ENCODE data around the gene PRMT7.

Gene PRMT7

GRCh38 chr16:68297908-68298307, 12.9 kb upstream of the PRMT7 start:
- H3K9me3 ChIP-seq (ENCODE audit: insufficient read depth, low read depth, low read length): peaks cover 1% of the 10 kb centered on the region
- no peak overlapping the region for H3K18ac ChIP-seq (ENCODE audit: low read length)
- H2BK5ac ChIP-seq (ENCODE audit: low read depth, low read length, poor library complexity): no peak overlapping the region
- no peak overlapping the region for H2AFZ ChIP-seq (ENCODE audit: insufficient read depth, low read length, poor library complexity)
- H3K4ac ChIP-seq (ENCODE audit: low read depth, low read length): no peak overlapping the region
- no peak for DNase-seq
- WGBS (ENCODE audit: extremely low coverage, insufficient coverage, insufficient read length): no CpG with 5 or more reads among the region's 3 CpGs
- H3K27me3 ChIP-seq (ENCODE audit: insufficient read depth, low read length): no peaks in the 10 kb centered on the region
- H3K27ac ChIP-seq (ENCODE audit: low read depth, low read length): no peak overlapping the region
- H2BK120ac ChIP-seq (ENCODE audit: insufficient read depth, low read length, poor library complexity): no peak overlapping the region
- no peaks in the 10 kb centered on the region for H3K79me1 ChIP-seq (ENCODE audit: low read length)
- H3K23ac ChIP-seq (ENCODE audit: low read length): no peak overlapping the region
- H3K36me3 ChIP-seq (ENCODE audit: control insufficient read depth in 1 of 2, insufficient read depth in 2 of 2, low read length in 2 of 2): peaks cover 50 to 70% of the 10 kb centered on the region in 2 experiments
- H3K4me3 ChIP-seq (ENCODE audit: low read depth, low read length): no peak overlapping the region
- no peak overlapping the region for H4K91ac ChIP-seq (ENCODE audit: low read depth, low read length)
- no peak overlapping the region for H3K9ac ChIP-seq (ENCODE audit: low read length)
- H3K14ac ChIP-seq (ENCODE audit: low read length): no peak overlapping the region
- no peak overlapping the region for H3K4me2 ChIP-seq (ENCODE audit: low read length)
- no peak overlapping the region for H4K8ac ChIP-seq (ENCODE audit: low read depth, low read length)
- H3K79me2 ChIP-seq (ENCODE audit: control insufficient read depth, insufficient read depth, low read length, poor library complexity): no peaks in the 10 kb centered on the region
- H2AK5ac ChIP-seq (ENCODE audit: low read length): no peak overlapping the region
- no peak overlapping the region for H2BK12ac ChIP-seq (ENCODE audit: low read length)
- H3K4me1 ChIP-seq (ENCODE audit: control insufficient read depth in 1 of 2, insufficient read depth in 2 of 2, low read length in 2 of 2): no peaks in the 10 kb centered on the region
- no peak overlapping the region for H4K12ac ChIP-seq (ENCODE audit: low read depth, low read length)

GRCh38 chr16:68298312-68298711, 12.5 kb upstream of the PRMT7 start:
- Histone ChIP-seq H2AK5ac (ENCODE audit: low read length) (no peak overlapping the region), H4K8ac (ENCODE audit: low read depth, low read length) (no peak overlapping the region), H3K18ac (ENCODE audit: low read length) (no peak overlapping the region), H3K27ac (ENCODE audit: low read depth, low read length) (no peak overlapping the region), H3K14ac (ENCODE audit: low read length) (no peak overlapping the region), H3K79me2 (ENCODE audit: control insufficient read depth, insufficient read depth, low read length, poor library complexity) (no peaks in the 10 kb centered on the region), H2BK12ac (ENCODE audit: low read length) (no peak overlapping the region), H3K9ac (ENCODE audit: low read length) (no peak overlapping the region), H4K91ac (ENCODE audit: low read depth, low read length) (no peak overlapping the region), H3K4me2 (ENCODE audit: low read length) (no peak overlapping the region), H4K12ac (ENCODE audit: low read depth, low read length) (no peak overlapping the region), H3K4me1 (ENCODE audit: control insufficient read depth in 1 of 2, insufficient read depth in 2 of 2, low read length in 2 of 2) (no peaks in the 10 kb centered on the region), H3K79me1 (ENCODE audit: low read length) (no peaks in the 10 kb centered on the region), H3K9me3 (ENCODE audit: insufficient read depth, low read depth, low read length) (peaks cover 1% of the 10 kb centered on the region), H2BK120ac (ENCODE audit: insufficient read depth, low read length, poor library complexity) (no peak overlapping the region), H3K4me3 (ENCODE audit: low read depth, low read length) (no peak overlapping the region), H3K23ac (ENCODE audit: low read length) (no peak overlapping the region), H2AFZ (ENCODE audit: insufficient read depth, low read length, poor library complexity) (no peak overlapping the region), H3K4ac (ENCODE audit: low read depth, low read length) (no peak overlapping the region), H2BK5ac (ENCODE audit: low read depth, low read length, poor library complexity) (no peak overlapping the region), H3K36me3 (ENCODE audit: control insufficient read depth in 1 of 2, insufficient read depth in 2 of 2, low read length in 2 of 2) (peaks cover 48 to 70% of the 10 kb centered on the region in 2 experiments), H3K27me3 (ENCODE audit: insufficient read depth, low read length) (no peaks in the 10 kb centered on the region)
- no CpG with 5 or more reads among the region's 3 CpGs for WGBS (ENCODE audit: extremely low coverage, insufficient coverage, insufficient read length)
- DNase-seq: no peak

GRCh38 chr16:68298907-68299561, 11.8 kb upstream of the PRMT7 start:
- Histone ChIP-seq H3K36me3 (ENCODE audit: control insufficient read depth in 1 of 2, insufficient read depth in 2 of 2, low read length in 2 of 2) (peaks cover 49 to 68% of the 10 kb centered on the region in 2 experiments), H3K9ac (ENCODE audit: low read length) (no peak overlapping the region), H3K23ac (ENCODE audit: low read length) (no peak overlapping the region), H3K79me2 (ENCODE audit: control insufficient read depth, insufficient read depth, low read length, poor library complexity) (no peaks in the 10 kb centered on the region), H2BK5ac (ENCODE audit: low read depth, low read length, poor library complexity) (no peak overlapping the region), H2AFZ (ENCODE audit: insufficient read depth, low read length, poor library complexity) (no peak overlapping the region), H3K4me3 (ENCODE audit: low read depth, low read length) (no peak overlapping the region), H4K91ac (ENCODE audit: low read depth, low read length) (no peak overlapping the region), H3K4me1 (ENCODE audit: control insufficient read depth in 1 of 2, insufficient read depth in 2 of 2, low read length in 2 of 2) (no peaks in the 10 kb centered on the region), H2BK120ac (ENCODE audit: insufficient read depth, low read length, poor library complexity) (no peak overlapping the region), H3K9me3 (ENCODE audit: insufficient read depth, low read depth, low read length) (peaks cover 1% of the 10 kb centered on the region), H2AK5ac (ENCODE audit: low read length) (no peak overlapping the region), H3K27ac (ENCODE audit: low read depth, low read length) (no peak overlapping the region), H4K8ac (ENCODE audit: low read depth, low read length) (no peak overlapping the region), H2BK12ac (ENCODE audit: low read length) (no peak overlapping the region), H3K79me1 (ENCODE audit: low read length) (no peaks in the 10 kb centered on the region), H3K27me3 (ENCODE audit: insufficient read depth, low read length) (no peaks in the 10 kb centered on the region), H3K14ac (ENCODE audit: low read length) (no peak overlapping the region), H3K4me2 (ENCODE audit: low read length) (no peak overlapping the region), H3K18ac (ENCODE audit: low read length) (no peak overlapping the region), H4K12ac (ENCODE audit: low read depth, low read length) (no peak overlapping the region), H3K4ac (ENCODE audit: low read depth, low read length) (no peak overlapping the region)
- no peak for DNase-seq
- no CpG with 5 or more reads among the region's 5 CpGs for WGBS (ENCODE audit: extremely low coverage, insufficient coverage, insufficient read length)

GRCh38 chr16:68299571-68300453, 11.0 kb upstream of the PRMT7 start:
- H3K27me3 ChIP-seq (ENCODE audit: insufficient read depth, low read length): no peaks in the 10 kb centered on the region
- no peak overlapping the region for H2BK12ac ChIP-seq (ENCODE audit: low read length)
- peaks cover 1% of the 10 kb centered on the region for H3K9me3 ChIP-seq (ENCODE audit: insufficient read depth, low read depth, low read length)
- no peak overlapping the region for H4K12ac ChIP-seq (ENCODE audit: low read depth, low read length)
- no peak overlapping the region for H3K4ac ChIP-seq (ENCODE audit: low read depth, low read length)
- H3K79me2 ChIP-seq (ENCODE audit: control insufficient read depth, insufficient read depth, low read length, poor library complexity): no peaks in the 10 kb centered on the region
- no peak overlapping the region for H3K4me3 ChIP-seq (ENCODE audit: low read depth, low read length)
- H3K18ac ChIP-seq (ENCODE audit: low read length): no peak overlapping the region
- no peak overlapping the region for H3K27ac ChIP-seq (ENCODE audit: low read depth, low read length)
- H2BK5ac ChIP-seq (ENCODE audit: low read depth, low read length, poor library complexity): no peak overlapping the region
- no peak overlapping the region for H2AK5ac ChIP-seq (ENCODE audit: low read length)
- DNase-seq: no peak
- no peak overlapping the region for H3K9ac ChIP-seq (ENCODE audit: low read length)
- H3K79me1 ChIP-seq (ENCODE audit: low read length): no peaks in the 10 kb centered on the region
- no peak overlapping the region for H4K8ac ChIP-seq (ENCODE audit: low read depth, low read length)
- no CpG with 5 or more reads among the region's 11 CpGs for WGBS (ENCODE audit: extremely low coverage, insufficient coverage, insufficient read length)
- H3K36me3 ChIP-seq (ENCODE audit: control insufficient read depth in 1 of 2, insufficient read depth in 2 of 2, low read length in 2 of 2): peaks cover 48 to 65% of the 10 kb centered on the region in 2 experiments
- H3K23ac ChIP-seq (ENCODE audit: low read length): no peak overlapping the region
- no peak overlapping the region for H3K14ac ChIP-seq (ENCODE audit: low read length)
- no peaks in the 10 kb centered on the region for H3K4me1 ChIP-seq (ENCODE audit: control insufficient read depth in 1 of 2, insufficient read depth in 2 of 2, low read length in 2 of 2)
- no peak overlapping the region for H2BK120ac ChIP-seq (ENCODE audit: insufficient read depth, low read length, poor library complexity)
- no peak overlapping the region for H4K91ac ChIP-seq (ENCODE audit: low read depth, low read length)
- H3K4me2 ChIP-seq (ENCODE audit: low read length): no peak overlapping the region
- no peak overlapping the region for H2AFZ ChIP-seq (ENCODE audit: insufficient read depth, low read length, poor library complexity)
